ENCODE data around the gene TFEB.

Gene TFEB

DNA sequence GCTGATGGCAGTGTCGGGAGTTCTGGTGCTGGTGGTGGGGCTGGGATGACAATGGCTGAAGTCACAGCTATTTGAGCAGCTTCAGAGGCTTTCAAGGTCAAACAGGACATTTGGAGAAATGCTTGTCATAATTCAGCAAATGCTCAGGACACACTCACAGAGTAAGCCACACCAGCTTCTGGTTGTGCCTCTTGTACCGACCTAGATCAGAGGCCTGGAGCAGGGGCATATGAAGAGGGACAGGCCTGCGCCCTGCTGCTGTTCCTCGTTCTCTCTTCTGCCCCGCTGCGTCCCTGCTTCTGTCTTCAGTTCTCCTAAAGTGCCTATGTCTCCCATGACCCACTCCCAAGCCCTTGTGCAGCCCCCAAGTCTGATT is 12.7 kb upstream of the TFEB start:
- no peaks in the 10 kb centered on the region for H3K36me3 Mint-ChIP-seq (ENCODE audit: low read depth)
- no peaks in the 10 kb centered on the region for H3K4me1 Mint-ChIP-seq
- peaks cover 3% of the 10 kb centered on the region for H3K27me3 Mint-ChIP-seq (ENCODE audit: low read depth)
- no peak for TF ChIP-seq CTCF (IDR thresholded peaks at IDR 0.05; ENCODE audit: unreplicated experiment in 3 of 3)
- H3K9me3 Mint-ChIP-seq, result no peaks in the 10 kb centered on the region
- no peak overlapping the region for H3K4me3 Mint-ChIP-seq
- H3K27ac Mint-ChIP-seq, result no peak overlapping the region

DNA sequence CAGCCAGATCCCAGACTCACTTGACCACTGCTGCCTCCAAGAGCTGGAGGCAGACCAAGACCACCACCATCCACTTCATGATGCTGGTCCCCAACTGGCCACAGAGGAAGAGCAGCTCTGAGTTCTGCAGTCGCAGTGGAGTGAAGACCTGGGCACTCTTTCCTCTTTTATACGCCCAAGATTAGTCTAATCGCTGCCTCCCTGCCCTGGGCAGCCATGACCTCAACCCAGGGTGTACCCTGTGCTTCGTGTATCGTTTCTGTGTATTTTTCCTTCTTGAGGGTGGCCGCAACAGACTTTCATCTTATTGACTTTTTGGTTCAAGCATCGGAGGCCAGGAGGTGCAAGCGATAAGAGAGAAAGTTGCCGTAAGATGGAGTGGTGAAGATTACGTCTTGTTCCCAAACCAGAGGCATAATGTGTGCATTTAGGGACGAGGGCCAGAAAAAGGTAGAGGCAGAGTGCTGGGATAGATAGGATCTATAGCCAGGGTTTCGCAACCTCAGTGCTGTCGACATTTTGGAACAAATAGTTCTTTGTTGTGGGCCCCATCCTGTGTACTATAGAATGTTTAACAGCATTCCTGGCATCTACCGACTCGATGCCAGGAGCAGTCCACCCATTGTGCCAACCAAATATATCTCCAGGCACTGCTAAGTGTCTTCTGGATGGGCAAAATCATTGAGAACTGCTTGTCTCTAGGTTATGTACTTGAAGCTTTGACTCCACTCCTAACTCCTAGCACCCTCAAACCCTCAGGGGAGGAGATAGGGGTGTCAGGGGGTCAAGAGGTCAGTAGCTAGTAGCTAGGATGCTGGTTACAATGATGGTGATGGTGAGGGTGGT is 12.1 kb upstream of the TFEB start, which contains the start of gene PGC:
PGC (minus strand) TSS at position 142 of the 846 bp plus-strand sequence; CDS start at position 79, 63 bp downstream.
- Mint-ChIP-seq H3K4me1 (no peaks in the 10 kb centered on the region), H3K36me3 (ENCODE audit: low read depth) (no peaks in the 10 kb centered on the region), H3K4me3 (no peak within 1 kb of the TSS), H3K9me3 (no peaks in the 10 kb centered on the region), H3K27ac (no peak within 1 kb of the TSS), H3K27me3 (ENCODE audit: low read depth) (peaks cover 3% of the 10 kb centered on the region)
- TF ChIP-seq CTCF (IDR thresholded peaks at IDR 0.05; ENCODE audit: unreplicated experiment in 3 of 3), result no peak

- no peak for TF ChIP-seq CTCF (IDR thresholded peaks at IDR 0.05; ENCODE audit: unreplicated experiment in 3 of 3)
- Mint-ChIP-seq H3K9me3 (no peaks in the 10 kb centered on the region), H3K36me3 (ENCODE audit: low read depth) (no peaks in the 10 kb centered on the region), H3K4me1 (peaks cover 6% of the 10 kb centered on the region), H3K27me3 (ENCODE audit: low read depth) (no peaks in the 10 kb centered on the region), H3K27ac (no peak overlapping the region), H3K4me3 (no peak overlapping the region)
These were observed 10.7 kb upstream of the TFEB start for GRCh38 chr6:41746107-41746506.

DNA sequence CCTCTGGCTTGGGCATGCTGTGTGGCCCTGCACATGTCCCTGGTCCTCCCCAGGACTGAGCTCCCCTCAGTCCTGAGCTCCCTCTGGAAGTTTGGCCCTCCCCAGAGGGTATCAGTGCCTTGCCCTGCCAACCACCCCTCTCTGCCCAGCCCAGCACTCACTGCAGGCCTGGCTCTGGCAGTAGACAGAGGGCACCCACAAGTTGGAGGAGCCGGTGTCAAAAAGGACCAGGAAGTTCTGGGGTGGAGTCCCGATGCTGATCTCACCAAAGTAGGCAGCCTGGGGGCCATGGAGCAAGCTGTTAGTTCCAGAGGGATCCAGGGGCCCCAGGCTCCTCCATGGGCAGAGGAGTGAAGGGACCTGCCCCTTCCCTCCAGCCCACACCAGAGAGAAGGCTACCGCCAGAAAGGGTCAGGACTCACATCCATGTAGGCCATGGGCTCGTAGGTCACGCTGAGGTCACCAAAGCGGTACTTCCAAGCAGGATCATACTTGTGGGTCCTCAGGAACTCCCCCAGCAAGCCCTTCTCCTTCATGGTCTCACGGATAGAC is 8.9 kb upstream of the TFEB start:
- Mint-ChIP-seq H3K4me3 (no peak overlapping the region), H3K36me3 (ENCODE audit: low read depth) (no peaks in the 10 kb centered on the region)

DNA sequence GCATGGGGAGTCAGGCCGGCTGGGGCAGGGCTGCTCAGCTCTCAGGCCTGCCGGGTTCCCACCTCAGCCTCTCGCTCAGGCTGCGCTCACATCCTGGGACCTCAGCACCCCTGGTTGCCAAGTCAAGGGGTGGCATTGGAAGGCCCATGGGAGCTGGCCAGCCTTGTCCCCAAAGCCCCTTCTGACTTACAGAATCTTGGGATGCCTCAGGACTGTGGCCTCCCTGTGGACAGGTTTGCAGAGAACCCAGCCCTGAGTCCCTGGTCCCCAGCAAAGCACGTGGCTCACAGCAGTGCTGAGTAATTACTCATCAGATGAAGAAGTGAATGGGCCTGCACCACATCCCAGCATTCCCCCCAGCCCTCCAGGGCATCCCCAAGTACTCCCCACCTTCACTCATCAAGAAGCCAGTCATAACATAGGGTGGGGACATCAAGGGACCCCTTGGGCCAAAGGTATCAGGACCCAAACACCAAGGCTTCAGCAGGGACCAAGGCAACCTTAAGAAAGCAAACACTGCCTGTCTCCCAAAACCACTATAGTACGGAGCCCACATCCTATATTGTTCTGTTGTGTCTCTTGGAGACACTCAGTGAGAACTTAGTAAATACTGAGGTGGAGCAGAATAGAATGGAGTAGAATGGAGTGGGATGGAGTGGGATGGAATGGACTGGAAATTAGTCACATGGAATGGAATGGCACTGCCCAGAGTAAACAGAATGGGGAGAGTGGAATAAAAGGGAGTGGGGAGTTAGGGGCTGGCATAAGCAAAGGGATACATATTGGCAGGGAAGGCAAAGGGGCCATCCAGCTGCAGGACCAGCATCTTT is 8.2 kb upstream of the TFEB start:
- TF ChIP-seq CTCF (IDR thresholded peaks at IDR 0.05; ENCODE audit: unreplicated experiment in 3 of 3), result no peak
- H3K4me3 Mint-ChIP-seq, result no peak overlapping the region
- H3K27ac Mint-ChIP-seq, result no peak overlapping the region
- no peaks in the 10 kb centered on the region for H3K9me3 Mint-ChIP-seq
- no peaks in the 10 kb centered on the region for H3K27me3 Mint-ChIP-seq (ENCODE audit: low read depth)
- peaks cover 6% of the 10 kb centered on the region for H3K4me1 Mint-ChIP-seq
- H3K36me3 Mint-ChIP-seq (ENCODE audit: low read depth), result no peaks in the 10 kb centered on the region

More for the DNA sequence above, 8.9 kb upstream of the TFEB start:
- H3K27me3 Mint-ChIP-seq (ENCODE audit: low read depth), result no peaks in the 10 kb centered on the region
- H3K27ac Mint-ChIP-seq, result no peak overlapping the region
- TF ChIP-seq CTCF (IDR thresholded peaks at IDR 0.05; ENCODE audit: unreplicated experiment in 3 of 3), result no peak
- no peaks in the 10 kb centered on the region for H3K9me3 Mint-ChIP-seq
- H3K4me1 Mint-ChIP-seq, result peaks cover 6% of the 10 kb centered on the region
